22Rv1 (cell line): ENCODE measurements around the gene HTR1D.

Experiments
- ZFX ChIP-seq: fragments of 450-650 bp; IDR thresholded peaks from 2 replicates; pipeline ENCODE4 v1.6.1; 2017; ENCODE audit warnings: antibody characterized with exemption, borderline replicate concordance
- TF ChIP-seq, protein P1 (sequence below): fragments of 450-650 bp; IDR thresholded peaks from 2 replicates; pipeline ENCODE4 v1.5.1; 2017; ENCODE audit warnings: mild to moderate bottlenecking

DNA sequence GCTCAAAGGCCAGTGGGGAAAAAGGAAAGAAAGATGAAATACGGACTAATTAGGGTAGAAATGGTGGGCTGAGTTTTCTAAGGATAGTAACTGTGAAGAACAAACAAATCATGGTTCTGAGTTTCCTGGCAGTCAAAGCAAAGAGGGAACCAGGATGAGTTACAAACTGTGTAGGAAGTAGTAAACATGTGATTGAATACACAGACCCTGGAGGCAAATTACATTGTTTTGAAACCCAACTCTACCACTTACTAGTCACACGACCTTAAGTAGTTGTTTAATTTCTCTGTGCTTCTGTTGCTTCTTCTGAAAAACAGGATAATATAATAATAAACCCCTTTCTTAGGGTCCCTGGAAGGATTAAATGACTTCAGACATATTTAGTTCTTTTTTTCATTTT is 37.4 kb downstream of the HTR1D start:
- TF ChIP-seq, protein P1, sequence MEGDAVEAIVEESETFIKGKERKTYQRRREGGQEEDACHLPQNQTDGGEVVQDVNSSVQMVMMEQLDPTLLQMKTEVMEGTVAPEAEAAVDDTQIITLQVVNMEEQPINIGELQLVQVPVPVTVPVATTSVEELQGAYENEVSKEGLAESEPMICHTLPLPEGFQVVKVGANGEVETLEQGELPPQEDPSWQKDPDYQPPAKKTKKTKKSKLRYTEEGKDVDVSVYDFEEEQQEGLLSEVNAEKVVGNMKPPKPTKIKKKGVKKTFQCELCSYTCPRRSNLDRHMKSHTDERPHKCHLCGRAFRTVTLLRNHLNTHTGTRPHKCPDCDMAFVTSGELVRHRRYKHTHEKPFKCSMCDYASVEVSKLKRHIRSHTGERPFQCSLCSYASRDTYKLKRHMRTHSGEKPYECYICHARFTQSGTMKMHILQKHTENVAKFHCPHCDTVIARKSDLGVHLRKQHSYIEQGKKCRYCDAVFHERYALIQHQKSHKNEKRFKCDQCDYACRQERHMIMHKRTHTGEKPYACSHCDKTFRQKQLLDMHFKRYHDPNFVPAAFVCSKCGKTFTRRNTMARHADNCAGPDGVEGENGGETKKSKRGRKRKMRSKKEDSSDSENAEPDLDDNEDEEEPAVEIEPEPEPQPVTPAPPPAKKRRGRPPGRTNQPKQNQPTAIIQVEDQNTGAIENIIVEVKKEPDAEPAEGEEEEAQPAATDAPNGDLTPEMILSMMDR, result no peak
- no peak for TF ChIP-seq ZFX
